Coronary artery (tissue), 2 donors: ENCODE measurements around the gene PSMB11.

Experiments used
- DNase-seq: peaks from one replicate; pipeline ENCODE4 v3.0.0-alpha.2; 2017; ENCODE audit warnings: low spot score
- H3K27ac ChIP-seq, 2 donors: fragments of 200-600 bp; sonication (generic); one replicate each; pipeline ENCODE4 v1.5.1; 2016 to 2019
- H3K4me3 ChIP-seq: fragments of 200-600 bp; sonication (generic); 2 replicates; pipeline ENCODE4 v1.5.1; 2016; ENCODE audit warnings: mild to moderate bottlenecking, moderate library complexity
- CTCF ChIP-seq: fragments of 200-600 bp; sonication (generic); IDR thresholded peaks from one replicate; pipeline ENCODE4 v1.5.1; 2019; ENCODE audit warnings: antibody characterized with exemption

PSMB11 gene

GRCh38 chr14:23062002-23062401, 20.0 kb downstream of the PSMB11 start:
- no peak for TF ChIP-seq CTCF
- DNase-seq = peak; percentile 82
- H3K4me3 ChIP-seq = no peak overlapping the region
- H3K27ac ChIP-seq = peak overlapping the region in 1 of 2 donors; percentile 49

GRCh38 chr14:23063601-23064000, 21.6 kb downstream of the PSMB11 start:
- Histone ChIP-seq H3K27ac (no peak overlapping the region), H3K4me3 (no peak overlapping the region)
- no peak for TF ChIP-seq CTCF
- DNase-seq = peak; percentile 26

GRCh38 chr14:23066368-23066767, 24.4 kb downstream of the PSMB11 start:
- no peak overlapping the region for H3K27ac ChIP-seq
- no peak overlapping the region for H3K4me3 ChIP-seq
- peak; percentile 54 for DNase-seq
- no peak for TF ChIP-seq CTCF

DNA sequence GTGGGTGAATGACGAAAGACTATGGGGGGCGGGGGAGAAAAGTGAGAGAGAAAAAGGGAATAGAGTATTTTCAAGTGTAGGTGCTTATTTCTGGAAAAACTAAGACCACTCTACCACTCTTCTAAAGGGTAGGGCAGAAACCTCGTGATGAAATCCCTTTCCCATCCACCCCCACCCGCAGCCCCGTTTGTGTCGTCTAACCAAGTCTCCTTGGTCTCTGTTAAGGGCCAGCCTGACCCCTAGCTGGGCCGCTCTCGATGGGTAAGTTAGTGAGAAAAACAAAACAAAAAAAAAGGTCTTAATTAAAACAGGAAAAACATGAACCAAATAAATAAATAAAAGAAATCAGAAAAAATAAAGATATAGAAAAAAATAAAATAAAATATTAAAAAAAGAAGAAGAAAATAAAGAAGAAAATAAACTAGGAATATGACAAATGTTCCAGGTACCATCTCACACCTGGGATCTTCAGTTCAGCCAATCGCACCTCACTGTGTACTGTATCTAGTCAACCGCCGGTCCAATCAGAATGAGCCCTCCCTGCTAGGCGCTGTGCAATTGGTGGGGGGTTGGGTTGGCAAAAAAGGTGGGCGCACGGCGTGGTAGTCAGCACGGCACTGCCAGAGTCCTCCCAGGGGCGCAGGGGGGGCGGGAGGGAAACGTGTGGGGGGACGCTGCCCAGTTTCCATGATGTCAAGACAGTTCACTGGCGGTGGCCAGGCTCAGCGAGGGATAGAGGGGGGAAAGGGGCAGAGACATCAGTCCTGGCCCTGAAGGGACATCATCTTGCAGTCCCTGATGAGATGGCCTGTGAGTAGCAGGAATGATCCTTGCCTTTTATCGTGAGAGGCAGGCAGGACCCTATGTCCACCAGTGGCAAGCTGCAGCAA, 25.1 kb downstream of the PSMB11 start:
- DNase-seq = peak; percentile 68
- Histone ChIP-seq H3K27ac (no peak overlapping the region), H3K4me3 (no peak overlapping the region)
- TF ChIP-seq CTCF = no peak

- no peak overlapping the region for H3K4me3 ChIP-seq
- TF ChIP-seq CTCF = no peak
- H3K27ac ChIP-seq = no peak overlapping the region
- DNase-seq = peak; percentile 57
Observed at GRCh38 chr14:23067847-23068788, 26.1 kb downstream of the PSMB11 start.

GRCh38 chr14:23068789-23069412, 26.9 kb downstream of the PSMB11 start:
- DNase-seq = no peak
- TF ChIP-seq CTCF = peak; percentile 98
- no peak overlapping the region for H3K27ac ChIP-seq
- no peak overlapping the region for H3K4me3 ChIP-seq
